GM12873 (cell line): Measurements from ENCODE around the gene ALKBH5.
A peak's percentile ranks its signal among the peaks of the same experiment; 100 is the strongest.

ENCODE experiments used
- CTCF ChIP-seq: IDR thresholded peaks from 2 replicates; pipeline ENCODE4 v1.5.1; 2012; ENCODE audit warnings: low read depth, mild to moderate bottlenecking, moderate library complexity, low read length, control low read depth; ENCODE audit not compliant: insufficient read depth; ENCODE audit errors: missing control alignments

Gene ALKBH5

GRCh38 chr17:18183334-18184142 is at the start of gene ALKBH5:
TSS of gene ALKBH5 (plus strand) at chr17:18183828. CDS start at chr17:18184244, 416 bp downstream.
- TF ChIP-seq CTCF, result peak; percentile 56

- no peak for TF ChIP-seq CTCF
Measured at GRCh38 chr17:18136357-18136756, 47.3 kb upstream of the ALKBH5 start.

GRCh38 chr17:18138065-18138749 is 45.4 kb upstream of the ALKBH5 start:
- no peak for TF ChIP-seq CTCF

- TF ChIP-seq CTCF, result no peak
Measured at GRCh38 chr17:18139092-18139491, 44.5 kb upstream of the ALKBH5 start.

GRCh38 chr17:18139498-18139897 is 44.1 kb upstream of the ALKBH5 start:
- TF ChIP-seq CTCF, result no peak

GRCh38 chr17:18139949-18140348 is 43.7 kb upstream of the ALKBH5 start:
- peak; percentile 25 for TF ChIP-seq CTCF

GRCh38 chr17:18140648-18141047 is 43.0 kb upstream of the ALKBH5 start:
- no peak for TF ChIP-seq CTCF
